Upper lobe of left lung (tissue), 4 donors: ENCODE results near the gene MTAP.

ENCODE experiments used
- EP300 ChIP-seq, 4 donors: sonication (generic); formaldehyde crosslinking; IDR thresholded peaks; one replicate each; pipeline ENCODE4 v1.5.1; 2017; ENCODE audit warnings: antibody characterized with exemption in 4 of 4, control low read depth in 2 of 4
- POLR2A ChIP-seq, 4 donors: fragments of 450-650 bp; IDR thresholded peaks; one replicate each; pipeline ENCODE4 v1.5.1; 2016 to 2017; ENCODE audit warnings: antibody characterized with exemption in 4 of 4, mild to moderate bottlenecking in 2 of 4
- POLR2AphosphoS5 ChIP-seq, 2 donors: sonication (generic); formaldehyde crosslinking; IDR thresholded peaks; one replicate each; pipeline ENCODE4 v1.5.1; 2017; ENCODE audit warnings: antibody characterized with exemption in 2 of 2
- TF ChIP-seq, protein P1 (sequence below), 6 experiments: fragments of 450-650 bp in 4 of 6; fragments of 200-600 bp in 2 of 6; sonication (generic) in 2 of 6; IDR thresholded peaks; one replicate each; pipeline ENCODE4 v1.5.1; 2016 to 2019; ENCODE audit warnings: antibody characterized with exemption in 6 of 6

- no peak for TF ChIP-seq EP300 (IDR thresholded peaks at IDR 0.05)
- TF ChIP-seq, protein P1, sequence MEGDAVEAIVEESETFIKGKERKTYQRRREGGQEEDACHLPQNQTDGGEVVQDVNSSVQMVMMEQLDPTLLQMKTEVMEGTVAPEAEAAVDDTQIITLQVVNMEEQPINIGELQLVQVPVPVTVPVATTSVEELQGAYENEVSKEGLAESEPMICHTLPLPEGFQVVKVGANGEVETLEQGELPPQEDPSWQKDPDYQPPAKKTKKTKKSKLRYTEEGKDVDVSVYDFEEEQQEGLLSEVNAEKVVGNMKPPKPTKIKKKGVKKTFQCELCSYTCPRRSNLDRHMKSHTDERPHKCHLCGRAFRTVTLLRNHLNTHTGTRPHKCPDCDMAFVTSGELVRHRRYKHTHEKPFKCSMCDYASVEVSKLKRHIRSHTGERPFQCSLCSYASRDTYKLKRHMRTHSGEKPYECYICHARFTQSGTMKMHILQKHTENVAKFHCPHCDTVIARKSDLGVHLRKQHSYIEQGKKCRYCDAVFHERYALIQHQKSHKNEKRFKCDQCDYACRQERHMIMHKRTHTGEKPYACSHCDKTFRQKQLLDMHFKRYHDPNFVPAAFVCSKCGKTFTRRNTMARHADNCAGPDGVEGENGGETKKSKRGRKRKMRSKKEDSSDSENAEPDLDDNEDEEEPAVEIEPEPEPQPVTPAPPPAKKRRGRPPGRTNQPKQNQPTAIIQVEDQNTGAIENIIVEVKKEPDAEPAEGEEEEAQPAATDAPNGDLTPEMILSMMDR (IDR thresholded peaks at IDR 0.05) = no peak
- no peak for TF ChIP-seq POLR2A (IDR thresholded peaks at IDR 0.05)
- TF ChIP-seq POLR2AphosphoS5 (IDR thresholded peaks at IDR 0.05) = no peak
Observed at GRCh38 chr9:21871256-21871975, 69.0 kb downstream of the MTAP start.
